Renal pelvis (tissue), 4 donors: ENCODE data around the gene CSMD2. TPM values are rescaled to one million over a fixed set of nuclear protein-coding genes. Genes with fewer than 3 reads are reported as not detected.
"Not testable (repeated sequence)": the region's sequence is repeated elsewhere in the genome, so short reads cannot be mapped to it uniquely, and the experiment has no call there.

Experiments used
- DNase-seq: peaks from one replicate; pipeline ENCODE4 v3.0.0-alpha.2; 2013
- polyA plus RNA-seq, 3 donors: library from polyadenylated mRNA; unstranded; fragments of 120-200 nt; gene quantifications; one replicate each; pipeline ENCODE4 v1.2.1, GENCODE V29; 2013; ENCODE audit not compliant: insufficient read length in 3 of 3

Gene CSMD2
- polyA plus RNA-seq, 3 donors, result 0.87 to 1.3 (median 1.0) TPM

- DNase-seq, result no peak
Measured at GRCh38 chr1:34115233-34115632, 49.8 kb downstream of the CSMD2 start.

GRCh38 chr1:34113887-34114286 is 51.1 kb downstream of the CSMD2 start:
- peak; percentile 11 for DNase-seq

GRCh38 chr1:34113362-34113761 is 51.7 kb downstream of the CSMD2 start:
- no peak for DNase-seq

- DNase-seq, result no peak
Measured at GRCh38 chr1:34108711-34109110, 56.3 kb downstream of the CSMD2 start.

GRCh38 chr1:34108269-34108668 is 56.8 kb downstream of the CSMD2 start:
- DNase-seq, result no peak

- DNase-seq, result no peak
Measured at GRCh38 chr1:34101151-34101550, 63.9 kb downstream of the CSMD2 start.

GRCh38 chr1:34100332-34100731 is 64.7 kb downstream of the CSMD2 start:
- DNase-seq, result no peak

GRCh38 chr1:34092399-34092798 is 72.6 kb downstream of the CSMD2 start:
- not testable (repeated sequence) for DNase-seq

GRCh38 chr1:34089731-34090130 is 75.3 kb downstream of the CSMD2 start:
- no peak for DNase-seq

GRCh38 chr1:34087986-34088385 is 77.0 kb downstream of the CSMD2 start:
- DNase-seq, result no peak

GRCh38 chr1:34086561-34086960 is 78.5 kb downstream of the CSMD2 start:
- no peak for DNase-seq

GRCh38 chr1:34083974-34084373 is 81.1 kb downstream of the CSMD2 start:
- DNase-seq, result no peak

GRCh38 chr1:34082085-34082670 is 82.9 kb downstream of the CSMD2 start:
- not testable (repeated sequence) for DNase-seq

- DNase-seq, result no peak
Measured at GRCh38 chr1:34078383-34078782, 86.6 kb downstream of the CSMD2 start.

GRCh38 chr1:34075576-34075975 is 89.5 kb downstream of the CSMD2 start:
- no peak for DNase-seq

- DNase-seq, result no peak
Measured at GRCh38 chr1:34073028-34073695, 91.9 kb downstream of the CSMD2 start.

GRCh38 chr1:34070201-34070836 is 94.7 kb downstream of the CSMD2 start:
- DNase-seq, result no peak

GRCh38 chr1:34066981-34067603 is 97.9 kb downstream of the CSMD2 start:
- DNase-seq, result no peak

- no peak for DNase-seq
Measured at GRCh38 chr1:34066166-34066565, 98.9 kb downstream of the CSMD2 start.

- DNase-seq, result no peak
Measured at GRCh38 chr1:34065498-34065897, 99.5 kb downstream of the CSMD2 start.

GRCh38 chr1:34060901-34061415 is 104.1 kb downstream of the CSMD2 start:
- no peak for DNase-seq

- DNase-seq, result no peak
Measured at GRCh38 chr1:34060187-34060730, 104.8 kb downstream of the CSMD2 start.
